Ovary (tissue), 3 donors: ENCODE data around the gene ARHGEF12.

Source experiments
- POLR2A ChIP-seq: fragments of 450-650 bp; IDR thresholded peaks from one replicate; pipeline ENCODE4 v1.6.1; 2017; ENCODE audit warnings: antibody characterized with exemption, mild to moderate bottlenecking, moderate library complexity
- TF ChIP-seq, protein P1 (sequence below), 3 donors: fragments of 450-650 bp in 2 of 3; fragments of 200-600 bp in 1 of 3; IDR thresholded peaks; one replicate each; pipeline versions ENCODE4 v1.5.1 to v1.8.0; 2016 to 2022; ENCODE audit warnings: antibody characterized with exemption in 3 of 3, mild to moderate bottlenecking in 1 of 3
- donor health status: DM: no; HTN: no; CAD: no.

DNA sequence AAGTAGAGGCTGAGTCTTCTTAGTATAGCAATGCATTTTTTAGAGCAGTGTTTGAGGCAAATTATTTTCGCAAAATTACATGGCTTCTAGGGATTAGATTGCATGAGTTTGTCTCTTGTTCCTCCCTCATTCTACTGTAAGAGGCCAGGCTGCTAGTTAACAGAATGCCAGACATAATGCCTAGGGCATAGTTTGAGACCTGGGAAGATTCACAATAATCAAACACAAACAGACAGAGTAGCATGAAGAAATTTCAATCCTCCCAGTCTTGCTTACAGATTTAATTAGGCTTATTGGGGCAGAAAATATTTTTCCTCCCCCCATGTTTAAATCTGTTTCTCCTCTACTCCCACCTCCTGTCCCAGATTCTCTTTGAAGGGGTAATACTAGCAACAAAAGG is 48.3 kb downstream of the ARHGEF12 start:
- TF ChIP-seq, protein P1, sequence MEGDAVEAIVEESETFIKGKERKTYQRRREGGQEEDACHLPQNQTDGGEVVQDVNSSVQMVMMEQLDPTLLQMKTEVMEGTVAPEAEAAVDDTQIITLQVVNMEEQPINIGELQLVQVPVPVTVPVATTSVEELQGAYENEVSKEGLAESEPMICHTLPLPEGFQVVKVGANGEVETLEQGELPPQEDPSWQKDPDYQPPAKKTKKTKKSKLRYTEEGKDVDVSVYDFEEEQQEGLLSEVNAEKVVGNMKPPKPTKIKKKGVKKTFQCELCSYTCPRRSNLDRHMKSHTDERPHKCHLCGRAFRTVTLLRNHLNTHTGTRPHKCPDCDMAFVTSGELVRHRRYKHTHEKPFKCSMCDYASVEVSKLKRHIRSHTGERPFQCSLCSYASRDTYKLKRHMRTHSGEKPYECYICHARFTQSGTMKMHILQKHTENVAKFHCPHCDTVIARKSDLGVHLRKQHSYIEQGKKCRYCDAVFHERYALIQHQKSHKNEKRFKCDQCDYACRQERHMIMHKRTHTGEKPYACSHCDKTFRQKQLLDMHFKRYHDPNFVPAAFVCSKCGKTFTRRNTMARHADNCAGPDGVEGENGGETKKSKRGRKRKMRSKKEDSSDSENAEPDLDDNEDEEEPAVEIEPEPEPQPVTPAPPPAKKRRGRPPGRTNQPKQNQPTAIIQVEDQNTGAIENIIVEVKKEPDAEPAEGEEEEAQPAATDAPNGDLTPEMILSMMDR (IDR thresholded peaks at IDR 0.05): no peak
- no peak for TF ChIP-seq POLR2A
